ENCODE results near the gene ZBED4.

The ZBED4 gene

GRCh38 chr22:49936018-49936972 is 82.7 kb downstream of the ZBED4 start:
- DNase-seq (ENCODE audit: low read depth in 3 of 3), result peak; percentile 91 to 97 (median 96)

DNA sequence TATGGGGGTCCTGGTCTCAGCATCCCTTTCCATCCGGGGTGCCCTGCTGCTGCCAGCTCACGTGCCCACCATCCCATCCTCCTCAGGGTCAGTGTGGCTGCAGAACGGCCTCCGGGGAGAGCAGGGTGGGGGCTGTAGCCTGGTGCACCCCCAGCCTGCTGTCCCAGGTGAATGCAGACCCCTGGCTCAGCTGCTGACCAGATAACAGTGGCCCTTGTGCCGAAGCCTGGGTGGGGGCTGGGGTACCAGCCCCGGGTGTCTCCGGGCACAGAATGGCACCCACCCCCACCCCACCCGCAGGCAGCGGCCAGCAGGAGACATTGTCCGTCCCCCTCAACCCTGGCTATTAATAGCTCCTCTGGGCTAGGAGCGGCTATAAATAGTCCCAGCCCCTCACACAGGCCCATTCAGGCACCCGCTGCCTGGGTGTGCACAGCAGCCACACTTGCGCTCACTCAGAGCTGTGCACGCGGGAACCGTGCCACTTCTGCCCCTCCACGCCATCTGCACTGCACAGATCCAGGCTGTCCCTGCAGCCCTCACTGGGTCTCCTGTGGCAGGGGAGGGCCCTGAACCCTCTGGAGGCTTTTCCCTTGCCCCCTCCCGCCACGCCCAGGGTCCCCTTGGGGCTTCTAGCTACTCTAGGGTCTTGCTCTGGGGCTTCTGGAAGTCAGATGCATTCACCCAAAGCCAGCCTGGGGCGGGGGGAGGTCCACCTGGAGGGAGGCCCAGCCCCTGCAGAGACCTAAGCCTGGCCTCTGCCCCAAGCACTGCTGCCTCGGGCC is 83.5 kb downstream of the ZBED4 start:
- no peak for DNase-seq (ENCODE audit: low read depth in 3 of 3)

DNA sequence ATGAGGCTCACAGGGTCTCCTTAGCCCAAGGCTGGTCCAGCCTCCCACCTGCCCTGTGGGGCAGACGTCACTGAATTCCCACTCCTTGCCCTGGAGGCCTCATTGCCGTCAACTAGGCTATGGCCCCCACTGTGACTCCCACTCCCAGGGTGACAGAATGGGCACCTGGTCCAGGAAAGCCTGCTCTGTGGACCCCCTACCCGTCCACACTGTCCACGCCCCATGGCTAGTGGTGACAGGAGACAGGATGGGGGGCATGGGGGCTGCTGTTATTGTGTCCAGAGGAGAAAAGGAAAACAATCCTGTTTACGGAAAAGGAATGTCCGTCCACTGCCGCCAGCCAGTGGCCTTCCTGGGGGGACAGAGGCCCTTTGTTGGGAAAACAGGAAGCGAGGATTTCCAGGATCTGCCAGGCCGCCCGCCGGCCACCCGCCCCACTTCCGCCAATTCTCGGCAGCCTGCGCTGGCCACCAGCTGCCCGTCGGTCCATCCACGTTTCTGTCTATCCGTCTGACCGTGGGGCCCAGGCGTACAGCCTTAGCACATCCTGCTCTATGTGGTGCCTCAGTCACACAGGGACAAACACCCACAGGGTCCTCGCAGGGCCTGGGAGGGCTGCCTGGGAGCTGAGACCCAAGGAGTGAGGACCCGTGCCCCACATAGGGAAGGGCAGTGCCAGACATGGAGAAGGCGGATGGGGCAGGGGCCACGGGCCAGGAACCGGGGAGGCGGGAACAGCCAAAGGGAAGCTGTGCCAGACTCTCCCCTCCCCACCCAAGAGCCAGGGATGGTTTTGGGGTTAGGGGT is 84.3 kb downstream of the ZBED4 start:
- no peak for DNase-seq (ENCODE audit: low read depth in 3 of 3)

- DNase-seq (ENCODE audit: low read depth in 3 of 3), result no peak
These were observed 85.0 kb downstream of the ZBED4 start for GRCh38 chr22:49938565-49939136.

Data from stimulated activated CD4-positive, alpha-beta T cell treated with anti-CD3 and anti-CD28 coated beads, TNF-alpha, amount 100 ng/mL, for 4 hours (primary cell).